BJ (cell line): Measurements from ENCODE around the gene IMPDH1. TPM values are rescaled to one million over a fixed set of nuclear protein-coding genes. Genes with fewer than 3 reads are reported as not detected.

Source experiments
- CTCF ChIA-PET: fragments of 350-600 bp; formaldehyde crosslinking; extraction: SDS; loops from one replicate; lab custom pipeline; 2021; ENCODE audit warnings: antibody characterized with exemption, inconsistent platforms; lab: Yijun Ruan, JAX
- POLR2A ChIA-PET: fragments of 300-600 bp; sonication (Branson Sonifier 250); formaldehyde crosslinking; extraction: SDS; loops from one replicate; lab custom pipeline; 2021; ENCODE audit warnings: antibody characterized with exemption; lab: Charles Lee
- DNase-seq: peaks from one replicate; pipeline ENCODE4 v3.0.0-alpha.2; 2011; ENCODE audit warnings: low read depth
- H3K27me3 ChIP-seq: 2 replicates; pipeline ENCODE4 v1.6.0; 2011; ENCODE audit warnings: low read length; ENCODE audit not compliant: control insufficient read depth, insufficient read depth
- H3K36me3 ChIP-seq: 2 replicates; pipeline ENCODE4 v1.5.1; 2011; ENCODE audit warnings: low read length; ENCODE audit not compliant: control insufficient read depth, insufficient read depth
- H3K4me3 ChIP-seq: 2 replicates; pipeline ENCODE4 v1.5.1; 2011; ENCODE audit warnings: low read depth, mild to moderate bottlenecking, control low read depth, low read length
- CTCF ChIP-seq: IDR thresholded peaks from 2 replicates; pipeline ENCODE4 v1.5.1; 2011; ENCODE audit warnings: low read depth, mild to moderate bottlenecking, control low read depth, inconsistent platforms, low read length, moderate library complexity; ENCODE audit not compliant: insufficient read depth
- polyA plus RNA-seq: library from polyadenylated mRNA; depleted of rRNA; stranded (reverse); fragments of >200 nt; gene quantifications from 2 replicates; pipeline ENCODE4 v1.2.3, GENCODE V29; 2011

The IMPDH1 gene
- polyA plus RNA-seq, 1 experiment: 84.5 TPM

DNA sequence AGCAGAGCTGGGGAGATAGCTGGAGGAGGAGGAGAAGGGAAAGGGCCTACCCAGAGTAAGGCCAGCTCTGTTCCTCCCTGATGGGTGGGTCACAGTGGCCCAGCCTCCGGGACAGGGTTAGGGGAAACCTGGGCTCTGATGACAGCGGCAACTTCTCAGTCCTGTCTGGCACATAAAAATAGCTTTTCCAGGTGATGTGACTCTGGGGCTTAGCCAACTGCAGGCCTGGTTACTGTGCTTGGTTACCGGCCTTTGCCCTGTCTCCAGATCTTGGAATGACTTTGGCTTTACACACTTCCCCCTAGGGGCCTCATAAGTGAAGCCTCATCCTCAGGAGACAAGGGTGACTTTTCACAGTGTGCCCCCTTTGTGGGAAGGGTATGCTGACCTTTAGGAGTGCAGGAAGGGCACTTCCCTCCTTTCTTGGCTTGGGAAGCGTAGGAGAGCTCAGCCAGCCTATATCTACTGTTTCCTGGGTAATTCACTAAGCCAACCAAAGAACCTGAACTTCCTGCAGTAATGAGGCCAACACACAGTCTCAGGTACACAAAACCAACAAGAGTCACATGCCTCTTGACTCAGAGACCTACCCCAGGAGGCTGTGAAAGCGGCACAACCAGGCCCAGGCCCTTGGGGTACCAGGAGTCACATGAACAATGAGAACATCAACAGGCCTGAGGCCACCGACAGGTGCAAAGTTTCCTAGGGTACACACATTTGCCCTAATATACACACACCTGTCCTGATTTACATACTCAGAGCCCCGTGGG is 34.2 kb upstream of the IMPDH1 start:
- no peaks in the 10 kb centered on the region; the same call in 1 of the 2 replicates for H3K27me3 ChIP-seq
- POLR2A ChIA-PET: interaction anchor here (0.6 to 0.7 kb wide), 3 partner anchors 8 to 11 kb away, joined by 3 to 11 read pairs (median 3); no protein-coding TSS in a partner anchor
- DNase-seq: no peak
- no peaks in the 10 kb centered on the region for H3K36me3 ChIP-seq
- H3K4me3 ChIP-seq: no peak overlapping the region
- no peak for TF ChIP-seq CTCF
- CTCF ChIA-PET: interaction anchor here (0.6 to 7.1 kb wide), 7 partner anchors 14 to 437 kb away, joined by 3 to 76 read pairs (median 4); no protein-coding TSS in a partner anchor

GRCh38 chr7:128442356-128442755 is 32.6 kb upstream of the IMPDH1 start:
- Histone ChIP-seq H3K27me3 (peaks cover 2% of the 10 kb centered on the region), H3K4me3 (no peak overlapping the region), H3K36me3 (no peaks in the 10 kb centered on the region)
- ChIA-PET CTCF (interaction anchor here (1.1 to 7.1 kb wide), 2 partner anchors 15 to 19 kb away, joined by 3 to 76 read pairs; no protein-coding TSS in a partner anchor), POLR2A (no interaction called here)
- DNase-seq: no peak
- TF ChIP-seq CTCF: no peak

DNA sequence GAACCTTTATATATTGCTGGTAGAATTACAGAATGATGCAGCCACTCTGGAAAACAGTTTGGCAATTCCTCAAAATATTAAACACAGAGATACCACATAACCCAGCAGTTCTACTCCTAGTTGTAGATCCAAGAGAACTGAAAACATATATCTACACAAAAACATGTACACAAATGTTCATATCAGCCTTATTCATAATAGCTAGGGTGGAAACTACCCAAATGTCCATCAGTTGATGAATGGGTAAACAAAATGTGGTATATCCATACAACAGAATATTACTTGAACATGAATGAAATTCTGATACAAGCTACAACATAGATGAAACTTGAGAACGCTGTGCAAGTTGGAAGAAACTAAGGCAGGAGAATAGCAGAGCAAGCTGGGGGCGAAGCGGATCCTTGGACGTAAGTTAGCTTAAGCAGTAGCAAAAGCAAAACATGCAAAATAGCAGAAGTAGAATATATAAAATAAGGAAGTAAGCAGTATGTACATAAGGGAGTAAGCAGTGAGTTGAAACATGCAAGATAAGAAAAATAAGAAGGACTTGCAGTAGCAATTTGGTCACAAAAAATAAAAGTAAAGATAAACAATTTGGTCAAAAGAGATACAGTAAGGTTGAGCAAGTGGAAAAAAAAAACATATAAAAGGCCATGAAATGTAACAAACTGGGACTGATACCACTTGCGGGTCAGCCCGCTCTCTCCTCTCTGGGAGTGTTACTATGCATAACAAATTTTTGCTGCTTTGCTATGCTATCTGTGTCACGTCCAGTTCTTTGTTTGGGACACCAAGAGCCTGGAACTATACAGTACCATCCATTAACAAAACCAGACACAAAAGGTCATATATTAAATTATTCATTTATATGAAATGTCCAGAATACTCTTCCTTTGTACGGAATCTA is 27.9 kb upstream of the IMPDH1 start:
- Histone ChIP-seq H3K36me3 (no peaks in the 10 kb centered on the region), H3K4me3 (no peak overlapping the region), H3K27me3 (peaks cover 2% of the 10 kb centered on the region)
- ChIA-PET POLR2A (no interaction called here), CTCF (interaction anchor here (3.7 to 7.5 kb wide), 2 partner anchors 11 to 23 kb away, joined by 40 to 73 read pairs; no protein-coding TSS in a partner anchor)
- no peak for DNase-seq
- TF ChIP-seq CTCF: no peak

GRCh38 chr7:128435327-128435686 is 25.5 kb upstream of the IMPDH1 start:
- DNase-seq: no peak
- no peak for TF ChIP-seq CTCF
- no peak overlapping the region for H3K4me3 ChIP-seq
- ChIA-PET CTCF (interaction anchor here (1.5 to 7.5 kb wide), 3 partner anchors 9 to 25 kb away, joined by 3 to 73 read pairs (median 40); no protein-coding TSS in a partner anchor), POLR2A (interaction anchor here (0.6 kb wide), 1 partner anchor 8 kb away, joined by 3 read pairs; no protein-coding TSS in a partner anchor)
- peaks cover 2% of the 10 kb centered on the region for H3K27me3 ChIP-seq
- H3K36me3 ChIP-seq: no peaks in the 10 kb centered on the region
